H9 (cell line): ENCODE data around the gene VWC2. TPM values are rescaled to one million over a fixed set of nuclear protein-coding genes. Genes with fewer than 3 reads are reported as not detected.

Experiments used
- DNase-seq: peaks from one replicate; pipeline ENCODE4 v3.0.0-alpha.2; 2017
- H2AFZ ChIP-seq: one replicate; pipeline ENCODE4 v1.6.1; 2013; ENCODE audit warnings: mild to moderate bottlenecking, low read length, control low read depth, moderate library complexity
- H2AK5ac ChIP-seq: 2 replicates; pipeline ENCODE4 v1.6.1; 2013; ENCODE audit warnings: low read length, control low read depth, mixed read lengths; ENCODE audit not compliant: insufficient read length
- H2BK120ac ChIP-seq: one replicate; pipeline ENCODE4 v1.6.1; 2013; ENCODE audit warnings: low read depth, mild to moderate bottlenecking, low read length, control low read depth, inconsistent platforms; ENCODE audit not compliant: poor library complexity, severe bottlenecking
- H2BK12ac ChIP-seq: 2 replicates; pipeline ENCODE4 v1.6.1; 2013; ENCODE audit warnings: low read length, control low read depth, mixed read lengths, low read depth; ENCODE audit not compliant: insufficient read length
- H2BK15ac ChIP-seq: 2 replicates; pipeline ENCODE4 v1.6.1; 2013; ENCODE audit warnings: low read depth, low read length, control low read depth
- H2BK20ac ChIP-seq: one replicate; pipeline ENCODE4 v1.6.1; 2013; ENCODE audit warnings: low read depth, mild to moderate bottlenecking, low read length, control low read depth, inconsistent platforms; ENCODE audit not compliant: poor library complexity, severe bottlenecking
- H2BK5ac ChIP-seq: 2 replicates; pipeline ENCODE4 v1.6.1; 2013; ENCODE audit warnings: low read length, control low read depth, mixed read lengths; ENCODE audit not compliant: insufficient read length
- H3K14ac ChIP-seq: 2 replicates; pipeline ENCODE4 v1.6.1; 2013; ENCODE audit warnings: low read length, control low read depth; ENCODE audit not compliant: insufficient read depth
- H3K18ac ChIP-seq: 2 replicates; pipeline ENCODE4 v1.6.1; 2013; ENCODE audit warnings: low read depth, mild to moderate bottlenecking, mixed read lengths, low read length, control low read depth; ENCODE audit not compliant: insufficient read length
- H3K23ac ChIP-seq: 2 replicates; pipeline ENCODE4 v1.6.1; 2013; ENCODE audit warnings: low read length, control low read depth, mixed read lengths, low read depth; ENCODE audit not compliant: insufficient read length
- H3K23me2 ChIP-seq: 2 replicates; pipeline ENCODE4 v1.6.1; 2013; ENCODE audit warnings: low read depth, mild to moderate bottlenecking, mixed read lengths, low read length, control low read depth; ENCODE audit not compliant: insufficient read length, poor library complexity, severe bottlenecking
- H3K27ac ChIP-seq: 2 replicates; pipeline ENCODE4 v1.5.1; 2013; ENCODE audit warnings: low read length, control low read depth, mixed read lengths, low read depth; ENCODE audit not compliant: insufficient read length
- H3K27me3 ChIP-seq: 2 replicates; pipeline ENCODE4 v1.6.1; 2013; ENCODE audit warnings: low read length, control low read depth, inconsistent platforms; ENCODE audit not compliant: insufficient read depth
- H3K4ac ChIP-seq: 2 replicates; pipeline ENCODE4 v1.6.1; 2013; ENCODE audit warnings: low read depth, mild to moderate bottlenecking, control low read depth, inconsistent platforms, low read length, moderate library complexity
- H3K4me1 ChIP-seq: 2 replicates; pipeline ENCODE4 v1.6.1; 2013; ENCODE audit warnings: low read length, control low read depth, inconsistent platforms; ENCODE audit not compliant: insufficient read depth
- H3K4me2 ChIP-seq: 2 replicates; pipeline ENCODE4 v1.6.1; 2013; ENCODE audit warnings: low read length, control low read depth, mixed read lengths; ENCODE audit not compliant: insufficient read length, insufficient read depth
- H3K56ac ChIP-seq: 2 replicates; pipeline ENCODE4 v1.6.1; 2013; ENCODE audit warnings: low read depth, mild to moderate bottlenecking, mixed read lengths, low read length, control low read depth; ENCODE audit not compliant: insufficient read length
- H3K79me1 ChIP-seq: 2 replicates; pipeline ENCODE4 v1.6.1; 2013; ENCODE audit warnings: low read depth, mild to moderate bottlenecking, moderate library complexity, low read length, control low read depth, inconsistent platforms; ENCODE audit not compliant: insufficient read depth, poor library complexity, severe bottlenecking
- H3K79me2 ChIP-seq: 2 replicates; pipeline ENCODE4 v1.6.1; 2013; ENCODE audit warnings: low read length, control low read depth, inconsistent platforms; ENCODE audit not compliant: insufficient read depth
- H3K9ac ChIP-seq: 2 replicates; pipeline ENCODE4 v1.6.1; 2013; ENCODE audit warnings: low read length, control low read depth, mixed read lengths; ENCODE audit not compliant: insufficient read length; ENCODE audit errors: extremely low read depth
- H3K9me3 ChIP-seq: one replicate; pipeline ENCODE4 v1.6.1; 2013; ENCODE audit warnings: low read depth, low read length, inconsistent platforms; ENCODE audit not compliant: control insufficient read depth
- H3T11ph ChIP-seq: one replicate; pipeline ENCODE4 v1.6.1; 2013; ENCODE audit warnings: mild to moderate bottlenecking, low read length, control low read depth, inconsistent platforms
- H4K20me1 ChIP-seq: one replicate; pipeline ENCODE4 v1.6.1; 2013; ENCODE audit not compliant: control insufficient read depth, insufficient read length, insufficient read depth
- H4K5ac ChIP-seq: 2 replicates; pipeline ENCODE4 v1.6.1; 2013; ENCODE audit warnings: low read depth, mild to moderate bottlenecking, mixed read lengths, low read length, control low read depth; ENCODE audit not compliant: insufficient read length
- H4K8ac ChIP-seq: replicated peaks from 2 replicates; pipeline ENCODE4 v1.6.1; 2013; ENCODE audit warnings: low read length, control low read depth, mixed read lengths, low read depth; ENCODE audit not compliant: insufficient read length
- H4K91ac ChIP-seq: 2 replicates; pipeline ENCODE4 v1.6.1; 2013; ENCODE audit warnings: low read depth, mild to moderate bottlenecking, moderate library complexity, mixed read lengths, low read length, control low read depth; ENCODE audit not compliant: insufficient read length
- H3K27ac Mint-ChIP-seq, 3 experiments: 2 replicates in 2 of 3; 3 replicates in 1 of 3; pipeline ENCODE4 v1.8.0; 2020 to 2021; ENCODE audit warnings: mixed read lengths in 3 of 3, mild to moderate bottlenecking in 1 of 3, moderate library complexity in 1 of 3
- H3K27me3 Mint-ChIP-seq: 2 replicates; pipeline ENCODE4 v1.8.0; 2021; ENCODE audit warnings: low read depth, mild to moderate bottlenecking, moderate library complexity, mixed read lengths
- H3K36me3 Mint-ChIP-seq, 3 experiments: 2 replicates in 2 of 3; 3 replicates in 1 of 3; pipeline ENCODE4 v1.8.0; 2020 to 2021; ENCODE audit warnings: low read depth in 3 of 3, mixed read lengths in 3 of 3; ENCODE audit not compliant: insufficient read depth in 1 of 3
- H3K4me1 Mint-ChIP-seq, 2 experiments: 2 replicates each; pipeline ENCODE4 v1.8.0; 2020; ENCODE audit warnings: mixed read lengths in 2 of 2
- H3K4me3 Mint-ChIP-seq, 2 experiments: 2 replicates in 1 of 2; 3 replicates in 1 of 2; pipeline ENCODE4 v1.8.0; 2020 to 2021; ENCODE audit warnings: mild to moderate bottlenecking in 2 of 2, mixed read lengths in 2 of 2, moderate library complexity in 1 of 2
- H3K9me3 Mint-ChIP-seq, 2 experiments: 2 replicates in 1 of 2; 3 replicates in 1 of 2; pipeline ENCODE4 v1.8.0; 2020; ENCODE audit warnings: mild to moderate bottlenecking in 2 of 2, mixed read lengths in 2 of 2, moderate library complexity in 1 of 2
- CTCF ChIP-seq: fragments of 200-600 bp; sonication (generic); conservative IDR thresholded peaks from 3 replicates; pipeline ENCODE4 v1.8.0; 2021; ENCODE audit warnings: antibody characterized with exemption, mild to moderate bottlenecking
- WGBS: extraction: QIAGEN DNeasy Blood & Tissue Kit; methylation state at CpG from one replicate; pipeline ENCODE4 v1.1.7; 2013; ENCODE audit warnings: missing lambda C conversion rate, low lambda C conversion rate, mixed read lengths; ENCODE audit not compliant: insufficient read length; ENCODE audit errors: extremely low coverage; 5-methylcytosine and 5-hydroxymethylcytosine counted together
- total RNA-seq: library from RNA; stranded (reverse); gene quantifications from 2 replicates; pipeline ENCODE4 v1.2.1, GENCODE V29; 2021

Gene VWC2
- total RNA-seq, 1 experiment from 2014 or later: 0.02 TPM

DNA sequence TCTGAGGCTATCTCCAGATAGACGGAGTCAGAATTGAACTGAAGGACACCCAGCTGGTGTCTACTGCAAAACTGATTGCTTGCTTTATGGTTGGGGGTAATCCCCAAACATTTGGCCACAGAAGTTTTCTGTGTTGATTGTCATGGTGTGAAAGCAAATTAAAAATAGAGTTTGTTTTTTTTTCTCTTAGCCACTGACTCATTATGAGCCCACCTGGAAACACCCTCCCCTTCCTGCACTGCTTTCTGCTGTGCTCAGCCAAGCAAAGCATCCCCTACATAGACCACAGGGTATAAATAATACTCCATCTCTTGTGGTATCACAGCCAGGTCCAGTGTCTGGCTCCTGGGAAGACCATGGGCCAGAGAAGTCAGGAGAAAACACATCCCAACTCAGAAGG lies 6.5 kb upstream of the VWC2 start:
- Histone ChIP-seq H3K4ac (no peak overlapping the region), H4K20me1 (no peaks in the 10 kb centered on the region), H3K23ac (no peak overlapping the region), H2BK20ac (no peak overlapping the region), H3K27me3 (no peaks in the 10 kb centered on the region; the same call in 1 of the 2 replicates), H3T11ph (no peak overlapping the region), H3K9ac (no peak overlapping the region), H2BK15ac (no peak overlapping the region), H2BK120ac (no peak overlapping the region), H2AFZ (no peak overlapping the region), H2BK12ac (no peak overlapping the region), H3K18ac (no peak overlapping the region), H4K5ac (no peak overlapping the region), H3K79me1 (no peaks in the 10 kb centered on the region), H4K91ac (no peak overlapping the region), H4K8ac (no peak overlapping the region), H3K27ac (no peak overlapping the region), H3K4me1 (peaks cover 3% of the 10 kb centered on the region; the same call in 1 of the 2 replicates), H3K14ac (no peak overlapping the region), H3K9me3 (no peaks in the 10 kb centered on the region), H2BK5ac (no peak overlapping the region), H3K4me2 (no peak overlapping the region), H2AK5ac (no peak overlapping the region), H3K23me2 (no peaks in the 10 kb centered on the region), H3K79me2 (no peaks in the 10 kb centered on the region), H3K56ac (no peak overlapping the region)
- no peak overlapping the region for H3K4me3 Mint-ChIP-seq
- 0 out of 7 replicates have a peak, but pooled peaks cover 0 to 8% (median 0%) of the 10 kb centered on the region in 3 experiments for H3K36me3 Mint-ChIP-seq
- H3K27me3 Mint-ChIP-seq: peaks cover 47% of the 10 kb centered on the region
- peaks cover 2 to 3% of the 10 kb centered on the region in 2 experiments; a peak in 1 of 5 replicates for H3K9me3 Mint-ChIP-seq
- peaks cover 14 to 23% of the 10 kb centered on the region in 2 experiments for H3K4me1 Mint-ChIP-seq
- no peak for TF ChIP-seq CTCF
- DNase-seq: no peak
- no CpG with 5 or more reads among the region's 1 CpG for WGBS
- H3K27ac Mint-ChIP-seq: no peak overlapping the region
